Left lung (tissue), 10 donors: Measurements from ENCODE around the gene ZNF516. TPM values are rescaled to one million over a fixed set of nuclear protein-coding genes. Genes with fewer than 3 reads are reported as not detected.

Experiments
- ATAC-seq: fragments of 200-7000 bp; cut with Tn5 transposase; one replicate; pipeline ENCODE4 v1.9.1; 2020; ENCODE audit warnings: moderate library complexity
- DNase-seq, 4 donors: peaks; one replicate each; pipeline ENCODE4 v3.0.0-alpha.2; 2013 to 2020
- H3K27ac ChIP-seq, 2 donors: fragments of 200-600 bp; sonication (generic) in 1 of 2; one replicate each; pipeline versions ENCODE4 v1.5.0 to v1.8.0; 2020 to 2021
- H3K27me3 ChIP-seq, 2 donors: fragments of 200-600 bp; sonication (generic) in 1 of 2; one replicate each; pipeline versions ENCODE4 v1.5.0 to v1.8.0; 2020 to 2021
- H3K36me3 ChIP-seq, 2 donors: fragments of 200-600 bp; sonication (generic) in 1 of 2; one replicate each; pipeline versions ENCODE4 v1.5.0 to v1.8.0; 2020 to 2021
- H3K4me1 ChIP-seq, 2 donors: fragments of 200-600 bp; one replicate each; pipeline ENCODE4 v1.8.0; 2021
- H3K4me3 ChIP-seq, 2 donors: fragments of 200-600 bp; sonication (generic) in 1 of 2; one replicate each; pipeline versions ENCODE4 v1.5.0 to v1.8.0; 2020 to 2021; ENCODE audit warnings: mild to moderate bottlenecking in 1 of 2
- H3K9me3 ChIP-seq, 2 donors: fragments of 200-600 bp; sonication (generic) in 1 of 2; one replicate each; pipeline versions ENCODE4 v1.5.0 to v1.8.0; 2020 to 2021
- intact Hi-C, 2 donors: fragments of 100-400 bp; cut with DNase I; formaldehyde crosslinking; loops; one replicate each; pipeline versions ENCODE4 v1.11.2 to v1.14.2; 2022
- polyA plus RNA-seq, 6 donors: library from polyadenylated mRNA; unstranded; fragments of 120-200 nt; gene quantifications; one replicate each; pipeline ENCODE4 v1.2.1, GENCODE V29; 2013; ENCODE audit not compliant: insufficient read length in 6 of 6
- total RNA-seq, 2 donors: library from RNA; stranded (reverse); fragmentation: NEBNext Ultra II Directional; extraction: Animal tissue kit (Norgen Biotek cat#: 25700); gene quantifications; one replicate each; pipeline ENCODE4 v1.2.1, GENCODE V29; 2021
- TF ChIP-seq, protein P1 (sequence below), 2 donors: fragments of 200-600 bp; sonication (generic) in 1 of 2; IDR thresholded peaks; one replicate each; pipeline versions ENCODE4 v1.5.0 to v1.8.0; 2021; ENCODE audit warnings: antibody characterized with exemption in 2 of 2
- donor health status: DM: no; HTN: yes; CAD: no.
- donor health status: DM: no; HTN: no; CAD: no.

The ZNF516 gene
- total and polyA plus RNA-seq, 8 donors, result 33.9 to 51.2 (median 46.8) TPM

DNA sequence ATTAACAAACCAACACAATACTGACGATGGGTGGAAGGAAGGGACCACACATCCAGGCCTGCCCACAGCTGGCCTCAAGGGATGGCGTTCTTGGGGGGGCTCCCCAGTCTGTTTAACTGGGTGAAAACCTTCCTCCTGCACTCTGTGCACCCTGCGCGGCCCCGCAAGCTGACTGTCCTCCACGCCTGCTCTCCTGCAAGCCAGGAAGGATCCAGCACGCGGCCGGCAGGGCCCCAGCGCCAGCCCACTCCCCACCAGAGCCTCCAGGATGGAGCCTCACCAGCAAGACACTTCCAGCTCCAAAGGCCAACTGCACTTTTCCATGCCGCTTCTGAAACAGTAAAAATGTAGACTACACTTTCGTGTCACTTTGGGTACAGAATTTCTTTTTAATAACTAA, 135.1 kb downstream of the ZNF516 start:
- TF ChIP-seq, protein P1, sequence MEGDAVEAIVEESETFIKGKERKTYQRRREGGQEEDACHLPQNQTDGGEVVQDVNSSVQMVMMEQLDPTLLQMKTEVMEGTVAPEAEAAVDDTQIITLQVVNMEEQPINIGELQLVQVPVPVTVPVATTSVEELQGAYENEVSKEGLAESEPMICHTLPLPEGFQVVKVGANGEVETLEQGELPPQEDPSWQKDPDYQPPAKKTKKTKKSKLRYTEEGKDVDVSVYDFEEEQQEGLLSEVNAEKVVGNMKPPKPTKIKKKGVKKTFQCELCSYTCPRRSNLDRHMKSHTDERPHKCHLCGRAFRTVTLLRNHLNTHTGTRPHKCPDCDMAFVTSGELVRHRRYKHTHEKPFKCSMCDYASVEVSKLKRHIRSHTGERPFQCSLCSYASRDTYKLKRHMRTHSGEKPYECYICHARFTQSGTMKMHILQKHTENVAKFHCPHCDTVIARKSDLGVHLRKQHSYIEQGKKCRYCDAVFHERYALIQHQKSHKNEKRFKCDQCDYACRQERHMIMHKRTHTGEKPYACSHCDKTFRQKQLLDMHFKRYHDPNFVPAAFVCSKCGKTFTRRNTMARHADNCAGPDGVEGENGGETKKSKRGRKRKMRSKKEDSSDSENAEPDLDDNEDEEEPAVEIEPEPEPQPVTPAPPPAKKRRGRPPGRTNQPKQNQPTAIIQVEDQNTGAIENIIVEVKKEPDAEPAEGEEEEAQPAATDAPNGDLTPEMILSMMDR (IDR thresholded peaks at IDR 0.05), result no peak
- H3K4me3 ChIP-seq, result no peak overlapping the region
- peaks cover 0 to 79% of the 10 kb centered on the region in 2 donors for H3K36me3 ChIP-seq
- H3K27ac ChIP-seq, result no peak overlapping the region
- H3K9me3 ChIP-seq, result no peaks in the 10 kb centered on the region
- H3K4me1 ChIP-seq, result no peaks in the 10 kb centered on the region
- ATAC-seq (no peak), DNase-seq (no peak)
- intact Hi-C loops, result no loop called here
- H3K27me3 ChIP-seq, result no peaks in the 10 kb centered on the region

GRCh38 chr18:76358774-76359173, 136.3 kb downstream of the ZNF516 start:
- ATAC-seq, result no peak
- TF ChIP-seq, protein P1 (IDR thresholded peaks at IDR 0.05), result no peak
- intact Hi-C loops, result no loop called here

DNA sequence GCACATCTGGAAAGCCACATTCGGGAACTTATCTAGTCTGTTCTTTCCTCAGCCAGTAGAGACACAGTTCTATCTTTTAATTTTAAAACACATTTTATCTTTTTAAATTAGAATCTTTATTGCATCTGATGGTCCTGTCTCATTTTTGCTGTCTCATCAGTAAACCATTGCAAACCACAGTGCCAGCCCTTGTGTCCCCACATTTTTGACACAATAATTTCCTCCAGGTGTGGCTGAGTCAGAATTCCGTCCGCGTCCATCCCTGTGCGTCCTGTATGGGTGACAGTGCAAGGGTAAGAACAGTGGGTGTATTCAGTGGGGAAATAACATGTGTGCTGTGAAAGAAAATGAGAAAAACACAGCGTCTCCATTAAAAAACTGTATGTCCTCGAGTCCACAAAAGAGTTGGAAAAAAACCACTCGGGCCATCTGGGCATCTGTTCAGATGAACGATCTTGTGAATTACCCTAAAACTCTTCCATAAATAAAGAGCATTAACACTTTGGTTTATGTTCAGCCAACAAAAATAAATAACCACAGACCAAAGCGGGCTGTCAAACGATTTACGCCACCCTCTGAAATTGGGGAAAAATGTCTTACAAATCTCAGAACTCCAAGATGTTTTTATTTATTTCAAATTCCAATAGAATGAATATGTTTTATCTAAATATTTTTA, 137.3 kb downstream of the ZNF516 start:
- H3K27ac ChIP-seq, result no peak overlapping the region

More at GRCh38 chr18:76358774-76359173, 136.3 kb downstream of the ZNF516 start:
- Histone ChIP-seq H3K4me1 (no peaks in the 10 kb centered on the region), H3K27me3 (no peaks in the 10 kb centered on the region), H3K4me3 (no peak overlapping the region), H3K36me3 (peaks cover 0 to 73% of the 10 kb centered on the region in 2 donors), H3K9me3 (no peaks in the 10 kb centered on the region), H3K27ac (no peak overlapping the region)
- no peak for DNase-seq

GRCh38 chr18:76357174-76357573, 137.9 kb downstream of the ZNF516 start:
- no peak for DNase-seq
- no peak for ATAC-seq

More for the DNA sequence above, 137.3 kb downstream of the ZNF516 start:
- DNase-seq (no peak), ATAC-seq (no peak)
- Histone ChIP-seq H3K36me3 (peaks cover 0 to 65% of the 10 kb centered on the region in 2 donors), H3K4me1 (no peaks in the 10 kb centered on the region), H3K4me3 (no peak overlapping the region), H3K27me3 (no peaks in the 10 kb centered on the region), H3K9me3 (no peaks in the 10 kb centered on the region)
- intact Hi-C loops, result no loop called here
- TF ChIP-seq, protein P1 (IDR thresholded peaks at IDR 0.05), result no peak

DNA sequence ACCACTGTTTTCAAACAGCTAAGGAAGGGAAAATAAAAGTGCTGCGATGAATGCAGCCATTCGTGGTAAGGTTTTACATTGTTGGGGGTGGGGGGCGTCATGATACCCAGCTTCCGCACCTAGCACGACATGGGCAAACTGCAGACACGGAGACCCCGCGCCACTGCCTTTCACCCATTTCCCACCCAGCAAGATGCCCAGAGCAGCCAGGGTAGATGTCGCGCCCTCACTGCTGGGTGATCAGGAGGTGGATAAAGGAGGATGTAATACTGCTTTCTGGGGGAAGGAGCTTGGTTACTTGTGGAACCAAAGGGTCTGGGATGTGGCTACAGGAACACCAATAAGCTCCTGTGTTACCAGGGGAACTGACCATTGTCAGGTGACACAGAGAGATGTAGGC, 138.4 kb downstream of the ZNF516 start:
- no peaks in the 10 kb centered on the region for H3K9me3 ChIP-seq
- no peak overlapping the region for H3K27ac ChIP-seq
- ATAC-seq (no peak), DNase-seq (no peak)
- intact Hi-C loops, result no loop called here
- no peak overlapping the region for H3K4me3 ChIP-seq
- no peaks in the 10 kb centered on the region for H3K27me3 ChIP-seq
- peaks cover 0 to 54% of the 10 kb centered on the region in 2 donors for H3K36me3 ChIP-seq
- TF ChIP-seq, protein P1 (IDR thresholded peaks at IDR 0.05), result no peak
- no peaks in the 10 kb centered on the region for H3K4me1 ChIP-seq

More at GRCh38 chr18:76357174-76357573, 137.9 kb downstream of the ZNF516 start:
- TF ChIP-seq, protein P1 (IDR thresholded peaks at IDR 0.05), result no peak
- Histone ChIP-seq H3K36me3 (peaks cover 0 to 59% of the 10 kb centered on the region in 2 donors), H3K4me3 (no peak overlapping the region), H3K27ac (no peak overlapping the region), H3K27me3 (no peaks in the 10 kb centered on the region), H3K4me1 (no peaks in the 10 kb centered on the region), H3K9me3 (no peaks in the 10 kb centered on the region)
- intact Hi-C loops, result no loop called here
